A375 (cell line): ENCODE results near the gene TRIM63. TPM values are rescaled to one million over a fixed set of nuclear protein-coding genes. Genes with fewer than 3 reads are reported as not detected.

Experiments used
- small RNA-seq: library from RNA; depleted of rRNA; stranded (forward); fragments of <200 nt; gene quantifications from one replicate; pipeline ENCODE3, GENCODE V24; 2014
- total RNA-seq: library from RNA; depleted of rRNA; stranded (reverse); fragments of >200 nt; shearing (Covaris generic); gene quantifications from 2 replicates; pipeline ENCODE4 v1.2.3, GENCODE V29; 2014; rRNA removed

Gene TRIM63
- not detected in 2 replicates for total RNA-seq

GRCh38 chr1:26067432-26067911 is at the start of gene TRIM63:
TRIM63 (minus strand) TSS chr1:26067630; CDS start chr1:26067494, 136 bp downstream.

GRCh38 chr1:26111530-26112406 is 44.3 kb upstream of the TRIM63 start, which contains the start of gene PDIK1L:
PDIK1L (plus strand) TSS chr1:26111824; CDS start chr1:26114309, 2,485 bp downstream.

GRCh38 chr1:26045722-26046245 is 21.6 kb downstream of the TRIM63 start, which contains the start of gene SLC30A2:
SLC30A2 (minus strand) TSS chr1:26046118; CDS start chr1:26045896, 222 bp downstream.

DNA sequence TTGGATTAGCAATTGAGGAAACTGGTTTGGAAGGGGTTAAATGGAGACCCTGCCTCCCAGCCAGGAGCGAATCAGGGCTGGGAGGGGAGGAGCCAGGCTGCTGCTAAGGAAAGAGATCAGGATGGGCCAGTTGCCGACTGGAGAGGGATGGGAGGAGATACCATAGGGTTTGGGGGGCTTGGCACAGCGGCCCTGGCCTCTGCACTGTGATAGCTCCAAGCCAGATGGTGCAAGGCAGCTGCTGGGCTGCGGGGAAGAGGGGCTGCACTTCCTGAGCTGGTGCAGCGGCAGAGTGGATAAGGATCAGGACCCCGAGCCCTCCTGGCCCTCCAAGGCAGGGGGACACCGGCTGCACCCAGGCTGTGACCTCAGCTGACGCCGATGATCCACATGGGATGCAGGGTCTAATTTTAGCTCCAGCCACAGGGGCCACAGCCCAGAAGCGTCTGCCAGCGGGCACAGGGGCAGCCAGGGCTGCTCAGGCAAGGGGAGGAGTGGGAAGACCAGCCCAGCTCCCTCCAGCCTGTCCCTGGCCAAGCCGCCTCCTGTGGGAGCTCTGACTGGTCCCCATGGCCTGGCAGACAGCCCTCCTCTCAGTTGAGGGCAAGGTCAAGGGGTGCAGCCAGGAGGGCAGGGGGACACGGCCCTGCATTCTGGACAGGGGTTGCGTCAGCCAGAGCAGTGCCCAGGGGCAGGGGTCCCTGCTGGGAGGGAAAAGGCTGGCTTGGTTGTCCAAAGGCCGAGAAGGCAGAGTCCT is 45.6 kb downstream of the TRIM63 start, which contains the start of gene EXTL1:
TSS of gene EXTL1 (plus strand) at position 129 of the 757 bp plus-strand sequence. CDS start 872 bp downstream, outside the sequence.

Small RNA genes lying within 50 kb of the gene (small RNA-seq; reads per million reads assigned to genes)
- gene RF00283 = not detected
- gene RF00492 = not detected

Other genes with a start within 250 kb of the TRIM63 start
- 42.2 and 43.2 TPM in 2 replicates for gene MTFR1L, start 247.7 kb downstream of the TRIM63 start, total RNA-seq
- 20.7 and 27.8 TPM in 2 replicates for gene AUNIP, start 208.2 kb downstream of the TRIM63 start, total RNA-seq
- 6.6 and 7.4 TPM in 2 replicates for gene PAQR7, start 191.9 kb downstream of the TRIM63 start, total RNA-seq
- 462 and 503 TPM in 2 replicates for gene STMN1, start 161.2 kb downstream of the TRIM63 start, total RNA-seq
- gene PAFAH2, start 69.6 kb downstream of the TRIM63 start, total RNA-seq = 9.5 and 9.9 TPM in 2 replicates
- gene EXTL1, start 45.9 kb downstream of the TRIM63 start, total RNA-seq = 12.3 and 17.5 TPM in 2 replicates
- gene SLC30A2, start 21.5 kb downstream of the TRIM63 start, total RNA-seq = not detected in 2 replicates
- gene PDIK1L, start 44.2 kb upstream of the TRIM63 start, total RNA-seq = 4.8 and 5.0 TPM in 2 replicates
- 0.03 TPM in 1 of 2 replicates, not detected in the other for gene FAM110D, start 91.4 kb upstream of the TRIM63 start, total RNA-seq
- not detected in 2 replicates for gene C1orf232, start 101.3 kb upstream of the TRIM63 start, total RNA-seq
- gene ZNF593, start 102.3 kb upstream of the TRIM63 start, total RNA-seq = 69.6 and 124 TPM in 2 replicates
- 0.41 TPM in 1 of 2 replicates, not detected in the other for gene ZNF593OS, start 104.2 kb upstream of the TRIM63 start, total RNA-seq
- gene CNKSR1, start 109.9 kb upstream of the TRIM63 start, total RNA-seq = 0.98 and 1.8 TPM in 2 replicates
- gene CATSPER4, start 123.0 kb upstream of the TRIM63 start, total RNA-seq = not detected in 2 replicates
- gene CEP85, start 166.6 kb upstream of the TRIM63 start, total RNA-seq = 24.5 and 25.3 TPM in 2 replicates
- 113 and 170 TPM in 2 replicates for gene SH3BGRL3, start 212.5 kb upstream of the TRIM63 start, total RNA-seq
- gene UBXN11, start 239.0 kb upstream of the TRIM63 start, total RNA-seq = 13.4 and 16.9 TPM in 2 replicates